ENCODE measurements around the gene ADCK2.

DNA sequence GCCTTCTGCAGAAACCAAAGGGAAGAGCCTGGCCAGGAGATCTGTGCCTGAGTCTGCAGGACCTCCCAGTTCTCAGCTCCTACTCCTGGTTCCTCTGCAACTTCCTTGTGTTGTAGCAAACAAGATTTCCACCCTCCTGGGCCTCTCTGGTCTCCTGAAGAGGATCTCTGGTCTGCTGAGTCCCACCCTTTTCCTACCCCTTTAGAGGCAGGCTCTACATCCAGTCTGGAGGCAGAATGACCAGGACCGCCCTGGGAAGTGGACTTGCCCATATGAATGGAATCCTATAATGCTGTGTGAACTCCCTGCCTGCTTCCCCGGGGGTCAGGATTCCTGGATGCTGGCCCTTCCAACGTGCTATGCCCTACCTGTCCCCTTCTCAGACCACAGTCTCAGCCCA lies 35.3 kb upstream of the ADCK2 start:
- TF ChIP-seq CTCF (IDR thresholded peaks at IDR 0.05) (no peak), ZFX (IDR thresholded peaks at IDR 0.05; ENCODE audit: borderline replicate concordance) (no peak)

Measured in 22Rv1 (cell line).